ENCODE data around the gene SGSM2.

Gene SGSM2

GRCh38 chr17:2369551-2370210, 32.4 kb downstream of the SGSM2 start:
- no peak for DNase-seq

GRCh38 chr17:2370211-2370589, 32.9 kb downstream of the SGSM2 start:
- DNase-seq, result no peak

GRCh38 chr17:2371183-2372130, 34.2 kb downstream of the SGSM2 start:
- no peak for DNase-seq

- no peak for DNase-seq
These were observed 34.9 kb downstream of the SGSM2 start for GRCh38 chr17:2372180-2372579.

GRCh38 chr17:2372681-2373080, 35.4 kb downstream of the SGSM2 start:
- DNase-seq, result no peak

GRCh38 chr17:2373179-2373578, 35.9 kb downstream of the SGSM2 start:
- no peak for DNase-seq

GRCh38 chr17:2374549-2375285, 37.4 kb downstream of the SGSM2 start:
- no peak for DNase-seq

GRCh38 chr17:2375406-2375805, 38.1 kb downstream of the SGSM2 start:
- DNase-seq, result no peak

- DNase-seq, result no peak
These were observed 38.8 kb downstream of the SGSM2 start for GRCh38 chr17:2376107-2376506.

- no peak for DNase-seq
These were observed 40.4 kb downstream of the SGSM2 start for GRCh38 chr17:2377659-2378058.

- no peak for DNase-seq
These were observed 41.6 kb downstream of the SGSM2 start for GRCh38 chr17:2378905-2379304.

- DNase-seq, result no peak
These were observed 42.4 kb downstream of the SGSM2 start for GRCh38 chr17:2379489-2380225.

- DNase-seq, result no peak
These were observed 43.1 kb downstream of the SGSM2 start for GRCh38 chr17:2380226-2380922.

GRCh38 chr17:2380950-2381649, 43.8 kb downstream of the SGSM2 start:
- DNase-seq, result no peak

- no peak for DNase-seq
These were observed 46.4 kb downstream of the SGSM2 start for GRCh38 chr17:2383628-2384167.

GRCh38 chr17:2384439-2385127, 47.3 kb downstream of the SGSM2 start:
- no peak for DNase-seq

GRCh38 chr17:2385240-2386210, 48.2 kb downstream of the SGSM2 start:
- no peak for DNase-seq

- no peak for DNase-seq
These were observed 49.2 kb downstream of the SGSM2 start for GRCh38 chr17:2386400-2387085.

Measured in NCI-H446 (cell line).